Transverse colon (tissue), 4 donors: ENCODE results near the gene DENND1C.

Experiments used
- CTCF ChIP-seq, 5 experiments: fragments of 200-600 bp in 3 of 5; fragments of 450-650 bp in 2 of 5; sonication (generic) in 3 of 5; IDR thresholded peaks; 1 replicate in 2 of 5; 2 replicates in 3 of 5; pipeline ENCODE4 v1.5.1; 2016 to 2017; ENCODE audit warnings: antibody characterized with exemption in 5 of 5, inconsistent platforms in 3 of 5, mild to moderate bottlenecking in 2 of 5, moderate library complexity in 1 of 5
- EP300 ChIP-seq: sonication (generic); formaldehyde crosslinking; IDR thresholded peaks from one replicate; pipeline ENCODE4 v1.6.1; 2017; ENCODE audit warnings: antibody characterized with exemption, low read depth
- POLR2A ChIP-seq: fragments of 450-650 bp; IDR thresholded peaks from one replicate; pipeline ENCODE4 v1.6.1; 2016; ENCODE audit warnings: antibody characterized with exemption, mild to moderate bottlenecking, moderate library complexity
- POLR2AphosphoS5 ChIP-seq, 3 donors: sonication (generic); formaldehyde crosslinking; IDR thresholded peaks; one replicate each; pipeline ENCODE4 v1.6.1; 2016; ENCODE audit warnings: antibody characterized with exemption in 3 of 3

- TF ChIP-seq CTCF (IDR thresholded peaks at IDR 0.05) (no peak), EP300 (no peak), POLR2A (no peak), POLR2AphosphoS5 (IDR thresholded peaks at IDR 0.05) (no peak)
These were observed 47.0 kb upstream of the DENND1C start for GRCh38 chr19:6528544-6529121.
